ENCODE measurements around the gene CENATAC. TPM values are rescaled to one million over a fixed set of nuclear protein-coding genes. Genes with fewer than 3 reads are reported as not detected.
A peak's percentile ranks its signal among the peaks of the same experiment; 100 is the strongest.

CENATAC gene
- total and polyA plus RNA-seq, 9 of the 15 experiments (the other 6 are each of a cell fraction or from before 2014, with no cell fraction given): 2.4 to 25.5 (median 13.7) TPM

DNA sequence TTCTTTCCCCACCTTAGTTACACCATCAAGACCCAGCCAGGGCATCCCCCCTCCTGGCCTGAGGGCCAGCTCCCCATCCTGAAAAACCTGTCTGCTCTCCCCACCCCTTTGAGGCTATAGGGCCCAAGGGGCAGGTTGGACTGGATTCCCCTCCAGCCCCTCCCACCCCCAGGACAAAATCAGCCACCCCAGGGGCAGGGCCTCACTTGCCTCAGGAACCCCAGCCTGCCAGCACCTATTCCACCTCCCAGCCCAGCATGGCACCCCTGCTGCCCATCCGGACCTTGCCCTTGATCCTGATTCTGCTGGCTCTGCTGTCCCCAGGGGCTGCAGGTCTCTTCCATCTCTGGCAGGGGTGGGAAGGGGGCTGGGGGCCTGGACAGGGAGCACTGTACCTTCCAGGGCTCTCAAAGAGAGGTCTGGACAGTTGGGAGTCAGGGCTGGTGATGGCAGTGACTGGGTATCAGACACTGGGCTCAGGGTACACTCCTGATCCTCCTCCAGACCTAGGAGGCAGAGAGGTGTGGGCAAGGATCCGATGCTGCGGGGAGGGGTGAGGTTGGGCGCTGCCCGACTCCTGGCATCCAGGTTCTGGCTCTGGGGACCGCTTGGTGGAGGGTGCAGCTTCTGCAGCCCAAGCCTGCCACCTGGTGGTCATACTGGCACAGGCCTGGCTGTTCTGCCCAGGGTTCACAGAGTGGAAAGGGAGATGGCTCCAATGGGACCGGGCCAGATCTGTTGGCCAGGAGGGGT is 41.7 kb upstream of the CENATAC start, which contains the start of gene UPK2 (continued):
- TF ChIP-seq TRIM24 (IDR thresholded peaks at IDR 0.05) (no peak), ZBTB17 (CRISPR knock-in tag; IDR thresholded peaks at IDR 0.05) (no peak), CTBP1 (IDR thresholded peaks at IDR 0.05; ENCODE audit: borderline replicate concordance) (peak; percentile 75), ZNF184 (CRISPR knock-in tag; IDR thresholded peaks at IDR 0.05) (no peak), ZNF124 (CRISPR knock-in tag; IDR thresholded peaks at IDR 0.05) (no peak), MYNN (IDR thresholded peaks at IDR 0.05) (peak; percentile 80), MYNN (CRISPR knock-in tag; IDR thresholded peaks at IDR 0.05) (no peak), JUND (IDR thresholded peaks at IDR 0.05; ENCODE audit: borderline replicate concordance, low read depth, low read length) (0 out of 2 replicates have a peak, but pooled peaks have one; percentile 30), JUND (tag; IDR thresholded peaks at IDR 0.05; ENCODE audit: borderline replicate concordance, low read depth, low read length) (no peak; the same call in 2 of the 3 replicates), HCFC1 (IDR thresholded peaks at IDR 0.05; ENCODE audit: low read depth, low read length) (peak; percentile 50), RAD21 (CRISPR knock-in tag; conservative IDR thresholded peaks at IDR 0.05 in 1 of 2, IDR thresholded peaks at IDR 0.05 in 1 of 2) (peak; percentile 89 to 96), FOXJ2 (tag; IDR thresholded peaks at IDR 0.05) (no peak)
- TF ChIP-seq, protein P1, sequence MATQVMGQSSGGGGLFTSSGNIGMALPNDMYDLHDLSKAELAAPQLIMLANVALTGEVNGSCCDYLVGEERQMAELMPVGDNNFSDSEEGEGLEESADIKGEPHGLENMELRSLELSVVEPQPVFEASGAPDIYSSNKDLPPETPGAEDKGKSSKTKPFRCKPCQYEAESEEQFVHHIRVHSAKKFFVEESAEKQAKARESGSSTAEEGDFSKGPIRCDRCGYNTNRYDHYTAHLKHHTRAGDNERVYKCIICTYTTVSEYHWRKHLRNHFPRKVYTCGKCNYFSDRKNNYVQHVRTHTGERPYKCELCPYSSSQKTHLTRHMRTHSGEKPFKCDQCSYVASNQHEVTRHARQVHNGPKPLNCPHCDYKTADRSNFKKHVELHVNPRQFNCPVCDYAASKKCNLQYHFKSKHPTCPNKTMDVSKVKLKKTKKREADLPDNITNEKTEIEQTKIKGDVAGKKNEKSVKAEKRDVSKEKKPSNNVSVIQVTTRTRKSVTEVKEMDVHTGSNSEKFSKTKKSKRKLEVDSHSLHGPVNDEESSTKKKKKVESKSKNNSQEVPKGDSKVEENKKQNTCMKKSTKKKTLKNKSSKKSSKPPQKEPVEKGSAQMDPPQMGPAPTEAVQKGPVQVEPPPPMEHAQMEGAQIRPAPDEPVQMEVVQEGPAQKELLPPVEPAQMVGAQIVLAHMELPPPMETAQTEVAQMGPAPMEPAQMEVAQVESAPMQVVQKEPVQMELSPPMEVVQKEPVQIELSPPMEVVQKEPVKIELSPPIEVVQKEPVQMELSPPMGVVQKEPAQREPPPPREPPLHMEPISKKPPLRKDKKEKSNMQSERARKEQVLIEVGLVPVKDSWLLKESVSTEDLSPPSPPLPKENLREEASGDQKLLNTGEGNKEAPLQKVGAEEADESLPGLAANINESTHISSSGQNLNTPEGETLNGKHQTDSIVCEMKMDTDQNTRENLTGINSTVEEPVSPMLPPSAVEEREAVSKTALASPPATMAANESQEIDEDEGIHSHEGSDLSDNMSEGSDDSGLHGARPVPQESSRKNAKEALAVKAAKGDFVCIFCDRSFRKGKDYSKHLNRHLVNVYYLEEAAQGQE (IDR thresholded peaks at IDR 0.05; ENCODE audit: borderline replicate concordance): peak; percentile 89
- TF ChIP-seq, protein P1 (CRISPR knock-in tag; IDR thresholded peaks at IDR 0.05; ENCODE audit: low read depth): no peak
- TF ChIP-seq, protein P2, sequence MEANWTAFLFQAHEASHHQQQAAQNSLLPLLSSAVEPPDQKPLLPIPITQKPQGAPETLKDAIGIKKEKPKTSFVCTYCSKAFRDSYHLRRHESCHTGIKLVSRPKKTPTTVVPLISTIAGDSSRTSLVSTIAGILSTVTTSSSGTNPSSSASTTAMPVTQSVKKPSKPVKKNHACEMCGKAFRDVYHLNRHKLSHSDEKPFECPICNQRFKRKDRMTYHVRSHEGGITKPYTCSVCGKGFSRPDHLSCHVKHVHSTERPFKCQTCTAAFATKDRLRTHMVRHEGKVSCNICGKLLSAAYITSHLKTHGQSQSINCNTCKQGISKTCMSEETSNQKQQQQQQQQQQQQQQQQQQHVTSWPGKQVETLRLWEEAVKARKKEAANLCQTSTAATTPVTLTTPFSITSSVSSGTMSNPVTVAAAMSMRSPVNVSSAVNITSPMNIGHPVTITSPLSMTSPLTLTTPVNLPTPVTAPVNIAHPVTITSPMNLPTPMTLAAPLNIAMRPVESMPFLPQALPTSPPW (CRISPR knock-in tag; IDR thresholded peaks at IDR 0.05): peak; percentile 29; the same call in 1 of the 2 replicates
- TF ChIP-seq, protein P3, sequence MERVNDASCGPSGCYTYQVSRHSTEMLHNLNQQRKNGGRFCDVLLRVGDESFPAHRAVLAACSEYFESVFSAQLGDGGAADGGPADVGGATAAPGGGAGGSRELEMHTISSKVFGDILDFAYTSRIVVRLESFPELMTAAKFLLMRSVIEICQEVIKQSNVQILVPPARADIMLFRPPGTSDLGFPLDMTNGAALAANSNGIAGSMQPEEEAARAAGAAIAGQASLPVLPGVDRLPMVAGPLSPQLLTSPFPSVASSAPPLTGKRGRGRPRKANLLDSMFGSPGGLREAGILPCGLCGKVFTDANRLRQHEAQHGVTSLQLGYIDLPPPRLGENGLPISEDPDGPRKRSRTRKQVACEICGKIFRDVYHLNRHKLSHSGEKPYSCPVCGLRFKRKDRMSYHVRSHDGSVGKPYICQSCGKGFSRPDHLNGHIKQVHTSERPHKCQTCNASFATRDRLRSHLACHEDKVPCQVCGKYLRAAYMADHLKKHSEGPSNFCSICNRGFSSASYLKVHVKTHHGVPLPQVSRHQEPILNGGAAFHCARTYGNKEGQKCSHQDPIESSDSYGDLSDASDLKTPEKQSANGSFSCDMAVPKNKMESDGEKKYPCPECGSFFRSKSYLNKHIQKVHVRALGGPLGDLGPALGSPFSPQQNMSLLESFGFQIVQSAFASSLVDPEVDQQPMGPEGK (CRISPR knock-in tag; IDR thresholded peaks at IDR 0.05; ENCODE audit: borderline replicate concordance): no peak
